IPS-NIHi7 (cell line): ENCODE measurements around the gene TMEM174.

Experiments
- DNase-seq: peaks from one replicate; pipeline ENCODE4 v3.0.0; 2012; ENCODE audit warnings: mixed read lengths; ENCODE audit errors: extremely low spot score

Gene TMEM174

GRCh38 chr5:73153513-73153912 lies 19.5 kb upstream of the TMEM174 start:
- no peak for DNase-seq

- DNase-seq = no peak
Measured at GRCh38 chr5:73154208-73155006, 18.6 kb upstream of the TMEM174 start.

- no peak for DNase-seq
Measured at GRCh38 chr5:73155271-73156222, 17.4 kb upstream of the TMEM174 start.

GRCh38 chr5:73157414-73158303 lies 15.3 kb upstream of the TMEM174 start:
- no peak for DNase-seq

GRCh38 chr5:73158313-73158712 lies 14.7 kb upstream of the TMEM174 start:
- DNase-seq = no peak

- no peak for DNase-seq
Measured at GRCh38 chr5:73160239-73160671, 12.7 kb upstream of the TMEM174 start.

GRCh38 chr5:73170522-73170921 lies 2.5 kb upstream of the TMEM174 start:
- peak; percentile 68 for DNase-seq

- DNase-seq = no peak
Measured at GRCh38 chr5:73171495-73171894, 1.5 kb upstream of the TMEM174 start.

- no peak for DNase-seq
Measured at GRCh38 chr5:73174100-73174815, 1.3 kb downstream of the TMEM174 start.

- DNase-seq = no peak
Measured at GRCh38 chr5:73176250-73176649, 3.3 kb downstream of the TMEM174 start.

- no peak for DNase-seq
Measured at GRCh38 chr5:73178265-73178664, 5.3 kb downstream of the TMEM174 start.

GRCh38 chr5:73179730-73180129 lies 6.7 kb downstream of the TMEM174 start:
- DNase-seq = no peak

- DNase-seq = no peak
Measured at GRCh38 chr5:73180566-73180965, 7.6 kb downstream of the TMEM174 start.

GRCh38 chr5:73182307-73182706 lies 9.3 kb downstream of the TMEM174 start:
- DNase-seq = no peak

- DNase-seq = no peak
Measured at GRCh38 chr5:73183000-73183399, 10.0 kb downstream of the TMEM174 start.

GRCh38 chr5:73183481-73183891 lies 10.5 kb downstream of the TMEM174 start:
- no peak for DNase-seq

GRCh38 chr5:73186976-73187375 lies 14.0 kb downstream of the TMEM174 start:
- DNase-seq = no peak

GRCh38 chr5:73188764-73189531 lies 16.0 kb downstream of the TMEM174 start:
- DNase-seq = no peak

- peak; percentile 34 for DNase-seq
Measured at GRCh38 chr5:73189871-73190376, 16.9 kb downstream of the TMEM174 start.

- no peak for DNase-seq
Measured at GRCh38 chr5:73192370-73192769, 19.4 kb downstream of the TMEM174 start.
